GM18517 (cell line): Measurements from ENCODE around the gene SNAPC2.

Experiments
- ATAC-seq: cut with Tn5 transposase; IDR thresholded peaks from one replicate; pipeline ENCODE4 v1.9.1; 2021; ENCODE audit warnings: mild to moderate bottlenecking, moderate library complexity; ENCODE audit not compliant: unreplicated experiment

The SNAPC2 gene

GRCh38 chr19:7965921-7966665, 46.0 kb downstream of the SNAPC2 start:
- no peak for ATAC-seq

GRCh38 chr19:7968008-7968795, 48.1 kb downstream of the SNAPC2 start:
- no peak for ATAC-seq

- ATAC-seq = no peak
These were observed 48.8 kb downstream of the SNAPC2 start for GRCh38 chr19:7968796-7969554.

- ATAC-seq = no peak
These were observed 49.4 kb downstream of the SNAPC2 start for GRCh38 chr19:7969555-7969939.

GRCh38 chr19:7970716-7971448, 50.7 kb downstream of the SNAPC2 start:
- no peak for ATAC-seq

GRCh38 chr19:7971553-7972520, 51.7 kb downstream of the SNAPC2 start:
- ATAC-seq = no peak
